Measurements from ENCODE around the gene STEEP1.

Gene STEEP1

DNA sequence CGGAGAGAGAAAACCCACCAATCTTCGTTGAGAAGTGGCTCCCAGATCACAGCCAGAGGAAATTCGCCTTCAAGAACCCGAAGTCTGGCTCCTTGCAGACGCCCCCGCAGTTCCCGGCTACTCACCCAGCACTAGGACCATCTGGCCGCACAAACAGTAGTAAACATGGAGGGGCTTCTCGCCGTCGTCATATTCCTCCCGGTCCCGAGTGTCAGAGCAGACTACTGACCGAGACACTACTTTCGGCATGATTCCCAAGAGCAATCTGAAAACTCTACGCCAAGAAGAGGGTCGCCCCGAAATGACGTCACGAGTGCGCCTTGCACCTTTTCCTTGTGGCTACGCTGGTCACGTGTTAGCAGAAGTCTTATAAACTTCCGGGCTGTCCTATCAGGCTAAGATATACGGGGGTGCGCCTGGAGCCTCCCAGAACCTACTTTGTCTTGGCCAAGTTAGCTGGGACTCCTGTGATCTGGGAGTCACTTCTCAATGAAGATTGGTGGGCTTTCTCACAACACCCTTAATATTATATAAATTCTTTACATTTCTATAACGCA is at the start of gene STEEP1:
Gene STEEP1 (minus strand): TSS at position 303 of the 557 bp plus-strand sequence. CDS start 54 bp downstream, at position 249.
- peak within 1 kb of the TSS; percentile 70 for H3K4me3 ChIP-seq (ENCODE audit: control insufficient read depth, low read depth, low read length)
- DNase-seq (ENCODE audit: low read depth): peak; percentile 93
- TF ChIP-seq, protein P1, sequence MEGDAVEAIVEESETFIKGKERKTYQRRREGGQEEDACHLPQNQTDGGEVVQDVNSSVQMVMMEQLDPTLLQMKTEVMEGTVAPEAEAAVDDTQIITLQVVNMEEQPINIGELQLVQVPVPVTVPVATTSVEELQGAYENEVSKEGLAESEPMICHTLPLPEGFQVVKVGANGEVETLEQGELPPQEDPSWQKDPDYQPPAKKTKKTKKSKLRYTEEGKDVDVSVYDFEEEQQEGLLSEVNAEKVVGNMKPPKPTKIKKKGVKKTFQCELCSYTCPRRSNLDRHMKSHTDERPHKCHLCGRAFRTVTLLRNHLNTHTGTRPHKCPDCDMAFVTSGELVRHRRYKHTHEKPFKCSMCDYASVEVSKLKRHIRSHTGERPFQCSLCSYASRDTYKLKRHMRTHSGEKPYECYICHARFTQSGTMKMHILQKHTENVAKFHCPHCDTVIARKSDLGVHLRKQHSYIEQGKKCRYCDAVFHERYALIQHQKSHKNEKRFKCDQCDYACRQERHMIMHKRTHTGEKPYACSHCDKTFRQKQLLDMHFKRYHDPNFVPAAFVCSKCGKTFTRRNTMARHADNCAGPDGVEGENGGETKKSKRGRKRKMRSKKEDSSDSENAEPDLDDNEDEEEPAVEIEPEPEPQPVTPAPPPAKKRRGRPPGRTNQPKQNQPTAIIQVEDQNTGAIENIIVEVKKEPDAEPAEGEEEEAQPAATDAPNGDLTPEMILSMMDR (conservative IDR thresholded peaks at IDR 0.05; ENCODE audit: control insufficient read depth, insufficient read depth, low read depth, low read length): no peak

DNA sequence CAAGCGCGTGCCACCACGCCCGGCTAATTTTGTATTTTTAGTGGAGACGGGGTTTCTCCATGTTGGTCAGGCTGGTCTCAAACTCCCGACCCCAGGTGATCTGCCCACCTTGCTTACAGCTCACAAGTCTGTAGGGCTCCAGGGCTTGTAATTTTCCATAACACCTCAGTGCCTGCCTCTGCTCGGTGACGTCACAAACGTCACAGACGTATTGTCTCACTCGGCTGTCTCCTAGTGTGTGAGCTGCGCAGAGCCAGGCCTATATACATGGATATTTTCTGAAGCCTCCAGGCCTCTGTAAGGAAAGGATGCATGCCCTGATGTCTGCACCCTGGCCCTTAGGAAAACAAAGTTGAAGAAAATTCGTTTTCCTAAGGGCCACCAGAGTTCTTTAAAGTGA is 49.6 kb upstream of the STEEP1 start:
- no peak overlapping the region for H3K4me3 ChIP-seq (ENCODE audit: control insufficient read depth, low read depth, low read length)
- no peak for DNase-seq (ENCODE audit: low read depth)
- TF ChIP-seq, protein P1 (conservative IDR thresholded peaks at IDR 0.05; ENCODE audit: control insufficient read depth, insufficient read depth, low read depth, low read length): no peak

DNA sequence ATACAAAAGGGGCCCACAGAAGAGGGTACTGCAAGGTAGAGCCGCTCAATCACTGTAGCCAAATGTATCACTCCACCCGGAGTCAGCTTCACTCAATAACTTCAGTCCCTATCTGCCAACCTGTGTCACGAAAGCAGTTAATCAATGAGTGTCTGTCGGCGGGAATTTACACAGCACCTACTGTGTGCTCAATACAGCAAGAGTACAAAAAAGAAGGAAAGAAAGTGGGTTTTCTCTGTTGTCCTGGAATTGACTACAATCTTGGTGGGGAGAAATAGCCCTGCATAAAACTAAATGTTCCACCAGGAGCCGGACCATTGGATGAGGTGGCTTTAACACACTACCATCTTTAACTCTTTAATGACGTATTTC is 41.8 kb upstream of the STEEP1 start:
- H3K4me3 ChIP-seq (ENCODE audit: control insufficient read depth, low read depth, low read length): peak overlapping the region; percentile 67
- no peak for DNase-seq (ENCODE audit: low read depth)
- TF ChIP-seq, protein P1 (conservative IDR thresholded peaks at IDR 0.05; ENCODE audit: control insufficient read depth, insufficient read depth, low read depth, low read length): no peak

DNA sequence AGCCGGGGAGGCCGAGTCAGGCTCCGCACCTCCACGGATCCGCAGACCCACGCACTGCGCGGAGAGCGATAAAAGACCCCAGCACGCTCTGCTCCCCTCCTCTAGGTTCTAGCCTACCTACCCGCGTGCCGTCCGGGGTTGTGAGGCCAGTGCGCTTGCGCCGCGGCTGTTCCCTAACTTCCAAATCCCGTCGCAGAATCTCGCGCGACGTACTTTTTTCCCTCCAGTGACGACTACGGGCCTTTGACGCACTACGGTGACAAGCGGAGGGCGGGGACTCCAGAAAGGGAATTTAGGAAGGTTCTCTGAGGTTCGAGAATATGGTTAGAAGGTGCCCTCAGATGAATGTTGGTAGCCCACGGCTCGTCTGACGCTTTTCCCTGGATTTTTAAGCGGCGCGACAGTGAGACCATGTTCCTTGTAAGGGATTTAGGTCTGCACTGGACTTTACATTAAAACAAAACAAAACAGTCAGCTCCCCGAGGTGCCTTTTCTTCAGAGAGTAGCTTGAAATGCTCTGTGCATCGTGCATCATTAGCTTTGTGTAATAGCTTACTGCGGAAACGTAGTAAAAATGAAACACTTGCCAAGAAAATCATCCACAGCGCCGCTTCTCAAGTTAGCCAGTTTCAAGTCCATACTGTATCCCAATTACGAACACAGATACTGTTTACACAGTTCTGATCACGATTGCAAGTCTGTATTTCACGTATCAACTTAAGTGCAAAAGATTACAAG is 41.2 kb upstream of the STEEP1 start, which contains the start of gene NKRF:
Gene NKRF (minus strand): TSS at position 145 of the 738 bp plus-strand sequence.
- peak; percentile 91 for DNase-seq (ENCODE audit: low read depth)
- TF ChIP-seq, protein P1 (conservative IDR thresholded peaks at IDR 0.05; ENCODE audit: control insufficient read depth, insufficient read depth, low read depth, low read length): no peak
- peak within 1 kb of the TSS; percentile 67 for H3K4me3 ChIP-seq (ENCODE audit: control insufficient read depth, low read depth, low read length)

DNA sequence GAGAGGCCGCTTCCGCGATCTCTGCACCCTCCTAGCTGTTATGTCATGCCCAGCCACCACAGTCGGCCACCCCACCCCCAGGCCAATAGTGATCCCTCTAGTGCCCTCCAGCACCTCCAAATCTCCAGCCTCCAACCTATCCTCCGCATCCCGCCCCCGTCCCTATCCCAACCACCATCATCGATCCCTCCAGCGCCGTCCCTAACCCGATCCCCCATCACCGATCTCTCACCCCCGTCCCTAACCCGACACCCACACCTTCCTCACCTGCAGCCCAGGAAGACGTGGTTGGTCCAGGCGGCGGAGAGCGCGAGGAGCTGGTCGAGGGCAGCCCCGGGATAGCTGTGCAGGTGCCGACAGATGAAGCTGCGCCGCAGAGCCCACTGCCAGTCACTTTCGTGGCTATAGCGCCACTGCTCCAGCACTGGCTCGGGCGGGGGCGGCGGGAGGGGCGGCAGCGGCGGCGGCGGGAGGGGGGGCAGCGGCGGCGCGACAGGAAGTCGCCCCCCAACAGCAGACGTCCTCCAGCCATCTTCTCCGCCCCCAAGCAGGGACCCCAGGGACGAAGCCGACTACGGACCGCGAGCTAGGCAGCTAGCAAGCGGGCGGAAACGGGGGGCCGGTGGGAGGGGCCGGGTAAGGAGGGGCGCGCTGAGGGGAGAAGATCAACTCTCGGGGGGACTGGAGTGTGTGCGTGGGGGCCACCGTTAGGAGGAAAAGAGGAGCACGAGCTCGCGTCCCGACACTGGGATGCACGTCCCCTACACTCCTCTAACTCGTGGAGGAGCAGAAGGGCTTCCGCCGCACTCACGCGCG is 40.5 kb upstream of the STEEP1 start:
- TF ChIP-seq, protein P1 (conservative IDR thresholded peaks at IDR 0.05; ENCODE audit: control insufficient read depth, insufficient read depth, low read depth, low read length): no peak
- H3K4me3 ChIP-seq (ENCODE audit: control insufficient read depth, low read depth, low read length): peak overlapping the region; percentile 67
- no peak for DNase-seq (ENCODE audit: low read depth)

DNA sequence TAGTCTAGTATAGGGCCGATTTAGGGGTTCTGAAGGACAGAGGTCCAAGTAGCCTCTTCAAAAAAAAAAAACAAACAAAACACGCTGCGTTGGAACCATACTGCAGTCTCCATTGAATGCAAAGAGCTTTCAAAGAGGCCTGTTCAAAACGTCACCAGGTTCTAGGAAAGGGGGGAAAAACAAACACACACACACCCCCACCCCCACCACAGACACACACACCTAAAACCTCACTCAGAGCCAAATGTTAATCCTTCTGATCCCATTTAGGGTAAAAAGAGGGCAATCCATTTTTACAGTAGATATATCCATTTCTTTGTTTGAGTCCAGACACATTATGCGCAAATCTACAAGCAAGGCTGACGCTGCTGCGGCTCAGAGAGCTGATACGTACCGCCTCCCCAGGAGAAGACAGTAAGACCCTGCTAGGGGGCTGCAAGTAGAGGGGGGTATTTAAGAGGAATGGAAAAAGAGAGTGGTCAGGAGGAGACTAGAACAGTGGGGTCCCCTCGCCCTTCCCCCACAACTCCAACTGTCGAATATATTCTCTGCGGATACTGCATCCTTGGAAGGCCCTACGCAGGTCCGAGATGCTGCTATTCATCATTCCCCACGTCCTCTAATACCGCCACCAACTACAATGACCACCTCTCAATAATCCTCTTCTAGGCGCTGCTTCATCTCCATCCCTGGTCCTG is 39.7 kb upstream of the STEEP1 start:
- TF ChIP-seq, protein P1 (conservative IDR thresholded peaks at IDR 0.05; ENCODE audit: control insufficient read depth, insufficient read depth, low read depth, low read length): no peak
- peak overlapping the region; percentile 67 for H3K4me3 ChIP-seq (ENCODE audit: control insufficient read depth, low read depth, low read length)
- DNase-seq (ENCODE audit: low read depth): no peak

All from fibroblast of mammary gland (primary cell).